Endothelial cell of umbilical vein (primary cell): ENCODE results near the gene ZNF474.

ENCODE experiments used
- EZH2 ChIP-seq: IDR thresholded peaks from 2 replicates; pipeline ENCODE4 v1.6.1; 2012; ENCODE audit warnings: borderline replicate concordance, low read depth, mild to moderate bottlenecking, moderate library complexity, low read length, inconsistent platforms; ENCODE audit not compliant: severe bottlenecking
- GATA2 ChIP-seq: IDR thresholded peaks from 2 replicates; pipeline ENCODE4 v1.7.0; 2011; ENCODE audit warnings: low read depth, mild to moderate bottlenecking, moderate library complexity, mixed read lengths, low read length; ENCODE audit not compliant: insufficient read length, insufficient read depth
- MYC ChIP-seq: IDR thresholded peaks from one replicate; pipeline ENCODE4 v1.6.1; 2011; ENCODE audit warnings: mild to moderate bottlenecking, low read depth, low read length
- POLR2A ChIP-seq: IDR thresholded peaks from 2 replicates; pipeline ENCODE4 v1.6.1; 2012; ENCODE audit warnings: low read depth, mild to moderate bottlenecking, control low read depth, low read length
- POLR2AphosphoS5 ChIP-seq: IDR thresholded peaks from 2 replicates; pipeline ENCODE4 v1.6.1; 2012; ENCODE audit warnings: low read depth, mild to moderate bottlenecking, control low read depth, low read length, moderate library complexity; ENCODE audit not compliant: insufficient read depth
- TF ChIP-seq, protein P1 (sequence below), 2 donors: IDR thresholded peaks; 1 replicate in 1 of 2; 2 replicates in 1 of 2; pipeline ENCODE4 v1.5.1; 2011; ENCODE audit warnings: low read length in 2 of 2, mild to moderate bottlenecking in 2 of 2, moderate library complexity in 2 of 2, control low read depth in 1 of 2, inconsistent platforms in 1 of 2, low read depth in 1 of 2; ENCODE audit not compliant: insufficient read depth in 1 of 2; ENCODE audit errors: extremely low read depth in 1 of 2
- TF ChIP-seq, protein P2 (sequence below): IDR thresholded peaks from 2 replicates; pipeline ENCODE4 v1.6.1; 2011; ENCODE audit not compliant: insufficient read depth, insufficient read length

DNA sequence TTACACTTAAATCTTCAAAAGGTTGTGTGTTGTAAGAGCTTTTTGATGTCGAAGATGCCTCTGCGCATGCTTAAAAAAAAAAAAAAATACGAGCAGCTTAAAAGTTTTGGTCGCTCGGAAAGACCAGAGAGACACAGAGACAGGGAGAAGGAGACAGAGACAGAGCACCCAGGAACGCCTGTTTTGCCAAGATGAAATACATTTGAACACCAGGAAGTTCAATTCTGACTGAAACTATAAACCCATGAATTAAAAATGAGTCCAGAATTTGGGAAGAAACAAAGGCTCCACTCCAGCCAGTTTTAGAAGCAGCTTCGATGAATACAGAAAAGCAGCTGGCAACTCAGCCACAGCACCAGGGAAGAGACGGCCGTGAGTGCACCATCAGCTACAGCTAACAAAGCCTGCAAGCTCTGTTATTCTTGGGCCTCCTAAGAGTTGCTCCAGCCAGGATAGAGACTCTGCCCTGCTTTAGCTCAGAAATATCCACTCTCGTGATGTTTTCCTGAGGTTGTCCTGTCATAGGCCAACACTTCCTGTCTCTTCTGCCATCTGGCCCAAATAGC lies 2.5 kb upstream of the ZNF474 start:
- TF ChIP-seq, protein P1, sequence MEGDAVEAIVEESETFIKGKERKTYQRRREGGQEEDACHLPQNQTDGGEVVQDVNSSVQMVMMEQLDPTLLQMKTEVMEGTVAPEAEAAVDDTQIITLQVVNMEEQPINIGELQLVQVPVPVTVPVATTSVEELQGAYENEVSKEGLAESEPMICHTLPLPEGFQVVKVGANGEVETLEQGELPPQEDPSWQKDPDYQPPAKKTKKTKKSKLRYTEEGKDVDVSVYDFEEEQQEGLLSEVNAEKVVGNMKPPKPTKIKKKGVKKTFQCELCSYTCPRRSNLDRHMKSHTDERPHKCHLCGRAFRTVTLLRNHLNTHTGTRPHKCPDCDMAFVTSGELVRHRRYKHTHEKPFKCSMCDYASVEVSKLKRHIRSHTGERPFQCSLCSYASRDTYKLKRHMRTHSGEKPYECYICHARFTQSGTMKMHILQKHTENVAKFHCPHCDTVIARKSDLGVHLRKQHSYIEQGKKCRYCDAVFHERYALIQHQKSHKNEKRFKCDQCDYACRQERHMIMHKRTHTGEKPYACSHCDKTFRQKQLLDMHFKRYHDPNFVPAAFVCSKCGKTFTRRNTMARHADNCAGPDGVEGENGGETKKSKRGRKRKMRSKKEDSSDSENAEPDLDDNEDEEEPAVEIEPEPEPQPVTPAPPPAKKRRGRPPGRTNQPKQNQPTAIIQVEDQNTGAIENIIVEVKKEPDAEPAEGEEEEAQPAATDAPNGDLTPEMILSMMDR (IDR thresholded peaks at IDR 0.05; ENCODE audit: extremely low read depth in 1 of 2, insufficient read depth in 1 of 2, low read depth in 1 of 2, low read length in 2 of 2) = no peak
- no peak for TF ChIP-seq POLR2AphosphoS5
- no peak for TF ChIP-seq POLR2A
- TF ChIP-seq GATA2 = no peak
- TF ChIP-seq EZH2 = no peak
- TF ChIP-seq, protein P2, sequence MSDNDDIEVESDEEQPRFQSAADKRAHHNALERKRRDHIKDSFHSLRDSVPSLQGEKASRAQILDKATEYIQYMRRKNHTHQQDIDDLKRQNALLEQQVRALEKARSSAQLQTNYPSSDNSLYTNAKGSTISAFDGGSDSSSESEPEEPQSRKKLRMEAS = no peak
- no peak for TF ChIP-seq MYC
